ENCODE data around the gene GABRB1.

The GABRB1 gene

DNA sequence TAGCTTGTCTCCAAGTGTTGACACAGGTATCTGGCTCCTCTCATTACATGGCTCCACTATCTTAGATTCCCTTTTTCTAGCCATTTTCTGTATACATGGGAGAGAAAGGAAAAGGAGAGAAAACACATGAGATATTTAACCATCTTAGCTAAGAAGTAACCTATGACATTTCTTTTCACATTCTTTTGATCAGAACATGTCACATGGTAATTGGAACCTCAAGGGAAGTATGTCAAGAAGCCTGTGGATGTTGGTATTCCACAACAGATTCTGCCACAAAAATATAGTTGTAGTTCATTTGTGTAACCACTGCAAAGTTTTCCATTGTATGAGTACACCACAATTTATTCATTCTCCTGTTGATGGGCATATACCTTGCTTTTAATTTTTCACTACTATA is 18.7 kb upstream of the GABRB1 start:
- no peaks in the 10 kb centered on the region for H3K27me3 ChIP-seq
- no peak for DNase-seq
- TF ChIP-seq, protein P1, sequence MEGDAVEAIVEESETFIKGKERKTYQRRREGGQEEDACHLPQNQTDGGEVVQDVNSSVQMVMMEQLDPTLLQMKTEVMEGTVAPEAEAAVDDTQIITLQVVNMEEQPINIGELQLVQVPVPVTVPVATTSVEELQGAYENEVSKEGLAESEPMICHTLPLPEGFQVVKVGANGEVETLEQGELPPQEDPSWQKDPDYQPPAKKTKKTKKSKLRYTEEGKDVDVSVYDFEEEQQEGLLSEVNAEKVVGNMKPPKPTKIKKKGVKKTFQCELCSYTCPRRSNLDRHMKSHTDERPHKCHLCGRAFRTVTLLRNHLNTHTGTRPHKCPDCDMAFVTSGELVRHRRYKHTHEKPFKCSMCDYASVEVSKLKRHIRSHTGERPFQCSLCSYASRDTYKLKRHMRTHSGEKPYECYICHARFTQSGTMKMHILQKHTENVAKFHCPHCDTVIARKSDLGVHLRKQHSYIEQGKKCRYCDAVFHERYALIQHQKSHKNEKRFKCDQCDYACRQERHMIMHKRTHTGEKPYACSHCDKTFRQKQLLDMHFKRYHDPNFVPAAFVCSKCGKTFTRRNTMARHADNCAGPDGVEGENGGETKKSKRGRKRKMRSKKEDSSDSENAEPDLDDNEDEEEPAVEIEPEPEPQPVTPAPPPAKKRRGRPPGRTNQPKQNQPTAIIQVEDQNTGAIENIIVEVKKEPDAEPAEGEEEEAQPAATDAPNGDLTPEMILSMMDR (IDR thresholded peaks at IDR 0.05; ENCODE audit: low read depth, low read length) = no peak
- no peaks in the 10 kb centered on the region for H3K9me3 ChIP-seq
- no peaks in the 10 kb centered on the region for H3K4me1 ChIP-seq
- no peaks in the 10 kb centered on the region for H3K36me3 ChIP-seq
- H3K4me3 ChIP-seq (ENCODE audit: low read depth, low read length) = no peak overlapping the region

DNA sequence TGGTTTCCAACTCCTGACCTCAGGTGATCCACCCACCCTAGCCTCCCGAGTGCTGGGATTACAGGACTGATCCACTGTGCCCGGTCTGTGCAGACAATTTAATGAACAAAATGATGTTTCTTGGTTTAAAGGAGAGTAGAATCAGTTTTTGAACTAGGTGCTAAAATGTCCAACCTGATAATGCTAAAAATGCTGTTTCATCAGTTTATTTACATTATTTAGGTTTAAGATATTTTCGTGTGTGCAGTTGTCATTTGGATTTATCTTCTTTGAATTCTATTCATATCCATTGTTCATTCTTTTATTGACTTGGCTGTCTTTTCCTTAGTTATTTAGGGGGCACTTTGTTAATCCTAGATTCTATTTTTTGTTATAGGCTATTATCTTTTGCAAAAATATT is 18.0 kb upstream of the GABRB1 start:
- H3K4me3 ChIP-seq (ENCODE audit: low read depth, low read length) = no peak overlapping the region
- H3K36me3 ChIP-seq = no peaks in the 10 kb centered on the region
- TF ChIP-seq, protein P1 (IDR thresholded peaks at IDR 0.05; ENCODE audit: low read depth, low read length) = no peak
- H3K4me1 ChIP-seq = no peaks in the 10 kb centered on the region
- H3K9me3 ChIP-seq = no peaks in the 10 kb centered on the region
- no peak for DNase-seq
- no peaks in the 10 kb centered on the region for H3K27me3 ChIP-seq

DNA sequence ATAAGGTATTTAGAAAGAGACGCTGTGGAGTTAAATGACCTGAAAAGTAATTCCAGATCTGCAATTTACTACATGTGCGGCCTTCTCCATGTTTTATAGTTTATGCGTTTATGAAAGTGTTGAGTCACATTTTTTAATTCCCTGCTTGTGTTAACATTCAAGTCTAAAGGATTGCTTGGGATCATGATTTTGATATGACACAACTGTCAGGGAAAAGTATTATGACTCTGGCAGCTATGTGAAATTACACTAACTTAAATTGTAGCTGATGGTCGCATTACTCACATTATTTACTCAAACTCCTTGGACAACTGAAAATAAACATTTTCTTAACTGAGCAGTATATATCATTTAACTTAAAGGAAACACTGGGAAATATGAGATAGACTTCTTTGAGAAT is 14.3 kb upstream of the GABRB1 start:
- TF ChIP-seq, protein P1 (IDR thresholded peaks at IDR 0.05; ENCODE audit: low read depth, low read length) = no peak
- Histone ChIP-seq H3K9me3 (no peaks in the 10 kb centered on the region), H3K36me3 (no peaks in the 10 kb centered on the region), H3K27me3 (no peaks in the 10 kb centered on the region), H3K4me3 (ENCODE audit: low read depth, low read length) (no peak overlapping the region), H3K4me1 (no peaks in the 10 kb centered on the region; the same call in 1 of the 2 replicates)
- no peak for DNase-seq

DNA sequence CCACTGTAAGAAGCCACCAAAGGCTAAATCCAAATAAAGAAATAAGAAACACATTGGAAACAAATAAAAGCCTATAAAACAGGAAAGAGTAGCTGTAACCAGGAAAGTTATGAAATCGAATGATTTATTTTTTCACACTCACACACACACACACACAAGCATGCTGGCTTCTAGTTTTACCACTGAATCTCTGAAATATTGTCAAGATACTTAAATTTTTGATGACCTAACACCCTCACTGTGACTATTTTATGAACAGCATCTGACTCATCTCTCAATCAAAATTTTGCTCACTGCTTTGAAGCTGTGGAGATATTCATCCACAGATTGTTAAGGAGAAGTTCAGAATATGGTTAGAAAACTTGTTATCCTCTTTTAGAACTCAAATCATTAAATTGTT is 13.9 kb upstream of the GABRB1 start:
- TF ChIP-seq, protein P1 (IDR thresholded peaks at IDR 0.05; ENCODE audit: low read depth, low read length) = no peak
- Histone ChIP-seq H3K4me1 (no peaks in the 10 kb centered on the region; the same call in 1 of the 2 replicates), H3K36me3 (no peaks in the 10 kb centered on the region), H3K27me3 (no peaks in the 10 kb centered on the region), H3K9me3 (no peaks in the 10 kb centered on the region), H3K4me3 (ENCODE audit: low read depth, low read length) (no peak overlapping the region)
- DNase-seq = no peak

DNA sequence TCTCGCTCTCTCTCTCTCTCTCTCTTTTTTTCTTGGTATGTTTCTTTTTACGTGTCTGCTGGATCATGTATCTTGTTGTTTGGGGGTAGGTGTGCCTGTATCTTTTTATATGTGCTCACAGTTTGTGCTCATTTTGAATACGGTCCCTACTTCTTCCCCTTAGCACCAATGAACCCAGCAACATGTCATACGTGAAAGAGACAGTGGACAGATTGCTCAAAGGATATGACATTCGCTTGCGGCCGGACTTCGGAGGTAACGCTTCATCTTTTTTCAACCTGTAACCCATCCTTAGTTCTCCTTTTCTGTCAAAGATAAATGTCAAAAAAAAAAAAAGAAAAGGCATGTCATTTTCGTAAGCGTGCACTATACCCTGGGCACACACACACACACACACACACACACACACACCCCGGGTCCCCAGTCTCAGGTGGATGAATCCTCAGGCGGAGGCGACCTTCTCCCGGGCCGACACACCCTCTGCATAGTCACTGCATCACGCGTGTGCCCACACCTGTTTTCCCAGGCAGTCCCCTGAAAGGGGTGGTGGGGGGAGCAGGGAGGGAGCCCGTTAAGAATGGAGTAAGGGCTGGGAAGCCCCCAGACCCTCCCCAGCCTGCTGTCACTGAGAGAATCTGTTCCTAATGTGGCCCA is 511 bp downstream of the GABRB1 start:
- peaks cover 9% of the 10 kb centered on the region for H3K4me1 ChIP-seq
- no peaks in the 10 kb centered on the region for H3K36me3 ChIP-seq
- no peaks in the 10 kb centered on the region for H3K27me3 ChIP-seq
- TF ChIP-seq, protein P1 (IDR thresholded peaks at IDR 0.05; ENCODE audit: low read depth, low read length) = no peak
- H3K9me3 ChIP-seq = no peaks in the 10 kb centered on the region
- peak overlapping the region; percentile 89 for H3K4me3 ChIP-seq (ENCODE audit: low read depth, low read length)
- no peak for DNase-seq

DNA sequence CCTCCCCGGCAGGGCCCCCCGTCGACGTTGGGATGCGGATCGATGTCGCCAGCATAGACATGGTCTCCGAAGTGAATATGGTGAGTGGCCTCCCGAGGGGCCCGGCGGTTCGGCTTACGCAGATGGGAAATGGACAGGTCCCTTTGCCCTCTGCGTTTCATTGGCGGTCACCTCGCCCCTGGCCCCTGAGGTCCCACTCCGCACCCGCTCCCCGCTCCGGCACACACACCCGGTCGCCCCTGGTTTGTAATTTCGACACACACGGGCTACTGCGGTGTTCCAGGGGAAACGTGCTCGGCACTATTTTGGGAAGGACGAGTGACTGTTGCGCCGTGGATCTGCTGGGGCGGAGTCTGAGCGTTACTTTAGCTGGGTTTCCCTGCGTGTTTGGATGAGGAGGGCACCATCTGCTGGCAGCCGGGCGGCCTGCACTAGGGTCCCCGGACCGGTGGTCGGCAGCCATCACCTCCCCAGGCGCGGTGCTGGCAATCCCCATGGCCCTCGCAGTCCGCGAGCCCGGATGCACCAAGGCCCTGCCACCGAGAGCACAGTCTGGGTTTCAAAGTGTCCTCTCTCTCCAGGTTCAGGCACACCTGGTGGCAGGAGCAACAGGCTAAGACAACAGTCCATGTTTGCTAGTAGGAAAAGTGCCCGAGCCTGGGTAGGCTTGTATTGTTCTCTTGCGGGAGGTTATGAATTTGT is 1.2 kb downstream of the GABRB1 start:
- Histone ChIP-seq H3K9me3 (no peaks in the 10 kb centered on the region), H3K36me3 (no peaks in the 10 kb centered on the region), H3K27me3 (no peaks in the 10 kb centered on the region), H3K4me1 (peaks cover 9% of the 10 kb centered on the region), H3K4me3 (ENCODE audit: low read depth, low read length) (peak overlapping the region; percentile 89)
- peak; percentile 91 for DNase-seq
- TF ChIP-seq, protein P1 (IDR thresholded peaks at IDR 0.05; ENCODE audit: low read depth, low read length) = peak; percentile 84

All from BE2C (cell line).